Naive thymus-derived CD4-positive, alpha-beta T cell (primary cell): ENCODE measurements around the gene LAGE3. TPM values are rescaled to one million over a fixed set of nuclear protein-coding genes. Genes with fewer than 3 reads are reported as not detected.
A peak's percentile ranks its signal among the peaks of the same experiment; 100 is the strongest.

ENCODE experiments used
- ATAC-seq: fragments of 150-1000 bp; cut with Tn5 transposase; 2 replicates; pipeline ENCODE4 v1.10.0; 2021; ENCODE audit warnings: mild to moderate bottlenecking, moderate library complexity
- CTCF ChIA-PET: fragments of 350-600 bp; sonication (Branson Sonifier 250); formaldehyde crosslinking; loops from one replicate; lab custom pipeline; 2021; ENCODE audit warnings: antibody characterized with exemption; lab: Charles Lee
- POLR2A ChIA-PET: fragments of 350-600 bp; sonication (Branson Sonifier 250); formaldehyde crosslinking; loops from one replicate; lab custom pipeline; 2021; ENCODE audit warnings: antibody characterized with exemption, inconsistent platforms; lab: Charles Lee
- DNase-seq, 9 donors: peaks; one replicate each; pipeline versions ENCODE4 v3.0.0 to v3.0.0-alpha.2; 2020 to 2022; ENCODE audit warnings: mixed read lengths in 1 of 9
- H3K27ac ChIP-seq: one replicate; pipeline ENCODE4 v1.7.0; 2013; ENCODE audit warnings: mild to moderate bottlenecking, low read depth, low read length, moderate library complexity
- H3K27me3 ChIP-seq, 2 donors: one replicate each; pipeline ENCODE4 v1.7.0; 2013; ENCODE audit warnings: low read length in 2 of 2, mild to moderate bottlenecking in 2 of 2, moderate library complexity in 2 of 2; ENCODE audit not compliant: control insufficient read depth in 2 of 2, insufficient read depth in 2 of 2
- H3K36me3 ChIP-seq, 3 experiments: 1 replicate in 2 of 3; 2 replicates in 1 of 3; pipeline ENCODE4 v1.7.0; 2013; ENCODE audit warnings: low read length in 3 of 3, mild to moderate bottlenecking in 3 of 3, moderate library complexity in 1 of 3; ENCODE audit not compliant: insufficient read depth in 3 of 3, control insufficient read depth in 2 of 3
- H3K4me1 ChIP-seq, 2 donors: one replicate each; pipeline ENCODE4 v1.7.0; 2013; ENCODE audit warnings: low read length in 2 of 2, mild to moderate bottlenecking in 2 of 2, moderate library complexity in 1 of 2; ENCODE audit not compliant: control insufficient read depth in 2 of 2, insufficient read depth in 2 of 2
- H3K4me3 ChIP-seq: 2 replicates; pipeline ENCODE4 v1.7.0; 2013; ENCODE audit warnings: mild to moderate bottlenecking, low read length
- H3K9me3 ChIP-seq, 3 experiments: 1 replicate in 2 of 3; 2 replicates in 1 of 3; pipeline ENCODE4 v1.7.0; 2013; ENCODE audit warnings: low read length in 3 of 3; ENCODE audit not compliant: control insufficient read depth in 2 of 3
- H3K27ac Mint-ChIP-seq, 9 donors: one replicate each; pipeline ENCODE4 v1.8.0; 2020 to 2022; ENCODE audit warnings: mixed read lengths in 9 of 9, mild to moderate bottlenecking in 8 of 9, moderate library complexity in 5 of 9, inconsistent platforms in 2 of 9
- H3K27me3 Mint-ChIP-seq, 5 donors: one replicate each; pipeline ENCODE4 v1.8.0; 2021 to 2022; ENCODE audit warnings: mixed read lengths in 5 of 5, mild to moderate bottlenecking in 1 of 5
- H3K36me3 Mint-ChIP-seq, 5 donors: one replicate each; pipeline ENCODE4 v1.8.0; 2020 to 2022; ENCODE audit warnings: mixed read lengths in 5 of 5, mild to moderate bottlenecking in 3 of 5, inconsistent platforms in 1 of 5
- H3K4me1 Mint-ChIP-seq, 7 donors: one replicate each; pipeline ENCODE4 v1.8.0; 2020 to 2022; ENCODE audit warnings: mixed read lengths in 7 of 7, mild to moderate bottlenecking in 3 of 7, inconsistent platforms in 1 of 7
- H3K4me3 Mint-ChIP-seq, 10 donors: one replicate each; pipeline ENCODE4 v1.8.0; 2020 to 2022; ENCODE audit warnings: mild to moderate bottlenecking in 10 of 10, mixed read lengths in 10 of 10, moderate library complexity in 6 of 10, inconsistent platforms in 2 of 10
- H3K9me3 Mint-ChIP-seq, 11 donors: one replicate each; pipeline ENCODE4 v1.8.0; 2020 to 2022; ENCODE audit warnings: mixed read lengths in 11 of 11, mild to moderate bottlenecking in 4 of 11, inconsistent platforms in 1 of 11, moderate library complexity in 1 of 11
- intact Hi-C, 2 donors: fragments of 100-400 bp; cut with micrococcal nuclease; formaldehyde crosslinking; loops; one replicate each; pipeline ENCODE4 v1.15.1; 2023
- polyA plus RNA-seq, 2 donors: library from polyadenylated mRNA; unstranded; fragments of 300-500 nt; fragmentation: Illumina TruSeq; gene quantifications; one replicate each; pipeline ENCODE4 v1.2.3, GENCODE V29; 2021
- total RNA-seq, 6 experiments: library from RNA in 5 of 6; stranded (reverse) in 5 of 6; gene quantifications; 1 replicate in 5 of 6; 2 replicates in 1 of 6; pipeline ENCODE4 v1.2.3 and lab custom pipeline; 2021 to 2026

The LAGE3 gene, protein sequence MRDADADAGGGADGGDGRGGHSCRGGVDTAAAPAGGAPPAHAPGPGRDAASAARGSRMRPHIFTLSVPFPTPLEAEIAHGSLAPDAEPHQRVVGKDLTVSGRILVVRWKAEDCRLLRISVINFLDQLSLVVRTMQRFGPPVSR
- total RNA-seq, result 10 to 100 TPM; 11.6 to 57.0 (median 20.4) TPM
- 10 to 100 TPM; 78.1 to 85.1 TPM for polyA plus RNA-seq
- total RNA-seq (lab: John Stamatoyannopoulos, UW), result 6.6 reads per million, percentile 28 among the genes with 10 or more reads in this experiment

GRCh38 chrX:154478728-154479622, at the start of gene LAGE3:
Gene LAGE3 (minus strand): TSS chrX:154479281. CDS start chrX:154478915, 366 bp downstream.
- Histone ChIP-seq H3K4me1 (peaks cover 4 to 14% of the 10 kb centered on the region in 2 donors), H3K9me3 (no peaks in the 10 kb centered on the region), H3K27me3 (no peaks in the 10 kb centered on the region), H3K4me3 (peak within 1 kb of the TSS; percentile 79), H3K27ac (peak within 1 kb of the TSS; percentile 90), H3K36me3 (no peaks in the 10 kb centered on the region)
- DNase-seq (peak; percentile 85 to 97 (median 94)), ATAC-seq (peak; percentile 97)
- peak within 1 kb of the TSS; percentile 81 to 94 (median 82) for H3K4me3 Mint-ChIP-seq
- CTCF ChIA-PET, result no interaction called here
- POLR2A ChIA-PET, result interaction anchor here (0.9 to 3.8 kb wide), 9 partner anchors 11 to 80 kb away, joined by 3 to 31 read pairs (median 5); partner anchors contain the start of genes FAM3A, PLXNA3, SLC10A3 and TAFAZZIN
- H3K27me3 Mint-ChIP-seq, result no peaks in the 10 kb centered on the region
- H3K27ac Mint-ChIP-seq, result peak within 1 kb of the TSS; percentile 59 to 92 (median 88)
- peaks cover 0 to 7% (median 0%) of the 10 kb centered on the region in 5 donors for H3K36me3 Mint-ChIP-seq
- no peaks in the 10 kb centered on the region for H3K9me3 Mint-ChIP-seq
- H3K4me1 Mint-ChIP-seq, result peaks cover 12 to 44% (median 23%) of the 10 kb centered on the region in 7 donors
- intact Hi-C loops, result loop anchor here (1.0 to 5.0 kb wide), 11 partner anchors 11 to 100 kb away; partner anchors contain the start of genes FAM3A (in 2 of the 2), SLC10A3 (in 2 of the 2), EMD (in 1 of the 2) and FAM50A (in 1 of the 2)

DNA sequence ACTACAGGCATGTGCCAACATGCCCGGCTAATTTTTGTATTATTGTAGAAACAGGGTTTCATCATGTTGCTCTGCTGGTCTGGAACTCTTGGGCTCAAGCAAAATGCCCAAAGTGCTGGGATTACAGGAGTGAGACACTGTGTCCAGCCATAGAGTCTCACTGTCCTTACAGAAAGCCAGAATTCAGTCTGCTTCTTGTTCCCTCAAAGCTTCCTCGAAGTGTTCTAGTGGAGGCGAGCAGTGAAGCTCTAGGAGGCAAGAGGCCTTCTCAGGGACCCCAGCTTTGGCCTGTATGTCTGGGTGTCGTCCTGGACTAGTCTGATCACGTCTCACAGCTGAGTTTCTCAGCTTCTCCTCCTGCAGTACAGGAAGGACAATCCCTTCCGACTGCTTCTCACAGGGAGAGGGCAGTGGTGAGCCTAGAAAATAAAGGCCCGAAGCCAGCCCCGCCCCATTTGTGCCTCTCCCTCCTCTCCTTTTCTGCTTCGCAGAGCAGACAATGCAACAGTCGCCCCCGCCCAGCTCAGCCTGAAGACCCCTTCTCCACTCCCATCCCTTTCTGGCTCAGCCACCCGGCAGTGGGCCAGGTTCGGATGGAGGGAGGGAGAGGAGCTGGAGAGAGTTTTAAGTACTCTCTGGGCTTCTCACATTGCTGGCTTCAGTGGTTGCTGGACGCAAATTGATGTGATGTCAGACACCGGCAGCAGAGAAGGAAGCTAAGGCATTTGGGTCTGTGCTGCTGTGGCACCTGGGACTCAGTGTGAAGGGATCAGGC, 48.0 kb upstream of the LAGE3 start:
- H3K4me1 Mint-ChIP-seq, result peaks cover 7 to 28% (median 20%) of the 10 kb centered on the region in 7 donors
- peak in 8 of 9 donors; percentile 29 to 55 (median 46) for DNase-seq
- Histone ChIP-seq H3K4me3 (no peak overlapping the region), H3K9me3 (no peaks in the 10 kb centered on the region), H3K27ac (peak overlapping the region; percentile 50), H3K4me1 (peaks cover 5 to 23% of the 10 kb centered on the region in 2 donors), H3K27me3 (no peaks in the 10 kb centered on the region), H3K36me3 (peaks cover 0 to 4% (median 0%) of the 10 kb centered on the region in 3 experiments)
- no peaks in the 10 kb centered on the region for H3K27me3 Mint-ChIP-seq
- peaks cover 0 to 2% (median 0%) of the 10 kb centered on the region in 11 donors for H3K9me3 Mint-ChIP-seq
- H3K27ac Mint-ChIP-seq, result peak overlapping the region; percentile 38 to 85 (median 80)
- H3K36me3 Mint-ChIP-seq, result peaks cover 0 to under 1% (median 0%) of the 10 kb centered on the region in 5 donors
- POLR2A ChIA-PET, result interaction anchor here (0.7 to 1.9 kb wide), 11 partner anchors 10 to 531 kb away, joined by 3 to 13 read pairs (median 5); partner anchors contain the start of genes G6PD, IKBKG, PLXNA3 and RPL10
- CTCF ChIA-PET, result interaction anchor here (0.9 to 2.1 kb wide), 7 partner anchors 10 to 1586 kb away, joined by 3 to 7 read pairs (median 4); no protein-coding TSS in a partner anchor
- ATAC-seq, result peak; percentile 93
- H3K4me3 Mint-ChIP-seq, result peak overlapping the region in 8 of 10 donors; percentile 28 to 72 (median 43)
- intact Hi-C loops, result loop anchor here (1.0 to 5.0 kb wide), 3 partner anchors 11 to 130 kb away; partner anchors contain the start of genes FAM3A (in 2 of the 2), LAGE3 (in 1 of the 2) and RPL10 (in 1 of the 2)

- ATAC-seq (no peak), DNase-seq (no peak)
- Mint-ChIP-seq H3K27me3 (no peaks in the 10 kb centered on the region), H3K4me1 (peaks cover 7 to 28% (median 20%) of the 10 kb centered on the region in 7 donors), H3K9me3 (peaks cover 0 to 2% (median 0%) of the 10 kb centered on the region in 11 donors), H3K27ac (peak overlapping the region; percentile 33 to 89 (median 80)), H3K36me3 (no peaks in the 10 kb centered on the region), H3K4me3 (peak overlapping the region; percentile 27 to 75 (median 66))
- Histone ChIP-seq H3K9me3 (no peaks in the 10 kb centered on the region), H3K4me1 (peaks cover 5 to 23% of the 10 kb centered on the region in 2 donors), H3K4me3 (no peak overlapping the region), H3K27ac (no peak overlapping the region), H3K36me3 (no peaks in the 10 kb centered on the region), H3K27me3 (no peaks in the 10 kb centered on the region)
- POLR2A ChIA-PET, result interaction anchor here (0.6 to 1.4 kb wide), 2 partner anchors 10 to 36 kb away, joined by 3 read pairs; partner anchors contain the start of gene FAM3A
- CTCF ChIA-PET, result interaction anchor here (0.7 to 1.6 kb wide), 4 partner anchors 11 to 153 kb away, joined by 3 to 4 read pairs (median 3); no protein-coding TSS in a partner anchor
- intact Hi-C loops, result loop anchor here (2.0 to 5.0 kb wide), 2 partner anchors 47 to 129 kb away; partner anchors contain the start of genes LAGE3 (in 1 of the 2) and RPL10 (in 1 of the 2)
Observed at GRCh38 chrX:154525606-154526490, 46.8 kb upstream of the LAGE3 start.

DNA sequence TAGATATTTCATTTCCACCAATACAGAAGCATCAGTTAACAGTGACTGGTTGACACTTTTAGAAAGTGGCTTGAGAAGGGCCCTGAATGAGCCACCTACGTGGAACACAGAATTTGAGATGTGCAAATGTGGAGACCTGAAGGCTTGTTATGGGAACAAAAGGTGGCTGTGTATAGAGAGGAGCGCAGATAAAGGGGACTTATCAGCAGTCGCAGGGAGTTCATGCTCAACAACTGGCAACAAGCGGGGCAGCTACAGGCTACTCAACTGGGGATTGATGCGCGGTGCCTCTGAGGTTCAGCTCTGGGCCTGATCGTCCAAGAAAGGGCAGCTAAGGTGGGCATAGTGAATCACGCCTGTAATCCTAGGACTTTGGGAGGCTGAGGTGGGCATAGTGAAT, 40.3 kb upstream of the LAGE3 start:
- H3K4me1 Mint-ChIP-seq, result peaks cover 0 to 14% (median 11%) of the 10 kb centered on the region in 7 donors
- Histone ChIP-seq H3K9me3 (no peaks in the 10 kb centered on the region), H3K36me3 (no peaks in the 10 kb centered on the region), H3K27me3 (no peaks in the 10 kb centered on the region), H3K4me1 (peaks cover 0 to 7% of the 10 kb centered on the region in 2 donors), H3K27ac (no peak overlapping the region), H3K4me3 (no peak overlapping the region)
- H3K27ac Mint-ChIP-seq, result no peak overlapping the region
- CTCF ChIA-PET, result no interaction called here
- POLR2A ChIA-PET, result interaction anchor here (1.3 kb wide), 1 partner anchor 145 kb away, joined by 5 read pairs; the partner anchor contains the start of gene FLNA
- intact Hi-C loops, result loop anchor here in 1 of 2 donors (10.0 kb wide), 1 partner anchor 145 kb away; the partner anchor contains the start of genes EMD and FLNA
- DNase-seq (no peak), ATAC-seq (no peak)
- no peaks in the 10 kb centered on the region for H3K27me3 Mint-ChIP-seq
- no peaks in the 10 kb centered on the region for H3K36me3 Mint-ChIP-seq
- peaks cover 0 to 3% (median 0%) of the 10 kb centered on the region in 11 donors for H3K9me3 Mint-ChIP-seq
- no peak overlapping the region for H3K4me3 Mint-ChIP-seq
